ENCODE measurements around the gene ADARB2. TPM values are rescaled to one million over a fixed set of nuclear protein-coding genes. Genes with fewer than 3 reads are reported as not detected.

The ADARB2 gene
- total RNA-seq, 4 donors from 2014 or later = 0.80 to 4.9 (median 2.3) TPM

- no peak overlapping the region for H3K4me3 ChIP-seq
- TF ChIP-seq POLR2A (IDR thresholded peaks at IDR 0.05) (no peak), EP300 (IDR thresholded peaks at IDR 0.05; ENCODE audit: low read depth) (no peak), CTCF (IDR thresholded peaks at IDR 0.05) (no peak), POLR2AphosphoS5 (IDR thresholded peaks at IDR 0.05) (no peak)
- 87% methylated on average over 16 of the region's 16 CpGs; no CpG with 5 or more reads in 1 of the 2 donors for WGBS, 2 donors (ENCODE audit: low coverage in 1 of 2)
- no peaks in the 10 kb centered on the region for H3K4me1 ChIP-seq
- no peak overlapping the region for H3K27ac ChIP-seq
- H3K36me3 ChIP-seq = no peaks in the 10 kb centered on the region
- in situ Hi-C loops (cut with MboI; ENCODE audit: low pct_ligation_motif_present in 1 of 4, low pct_unique_long_range_greater_than_20kb in 1 of 4, low sequenced_read_pairs in 3 of 4) (no loop called here), intact Hi-C loops (cut with DNase I; ENCODE audit: low total_unique reads) (no loop called here)
- DNase-seq = no peak
- H3K9me3 ChIP-seq = no peaks in the 10 kb centered on the region
- H3K27me3 ChIP-seq = no peaks in the 10 kb centered on the region
These were observed 229.2 kb downstream of the ADARB2 start for GRCh38 chr10:1508096-1508495.

GRCh38 chr10:1507436-1507835 lies 229.9 kb downstream of the ADARB2 start:
- intact Hi-C loops (cut with DNase I; ENCODE audit: low total_unique reads) (no loop called here), in situ Hi-C loops (cut with MboI; ENCODE audit: low pct_ligation_motif_present in 1 of 4, low pct_unique_long_range_greater_than_20kb in 1 of 4, low sequenced_read_pairs in 3 of 4) (no loop called here)
- Histone ChIP-seq H3K4me1 (no peaks in the 10 kb centered on the region), H3K27me3 (no peaks in the 10 kb centered on the region), H3K9me3 (no peaks in the 10 kb centered on the region), H3K4me3 (no peak overlapping the region), H3K27ac (no peak overlapping the region), H3K36me3 (no peaks in the 10 kb centered on the region)
- TF ChIP-seq CTCF (IDR thresholded peaks at IDR 0.05) = no peak
- no peak for TF ChIP-seq EP300 (IDR thresholded peaks at IDR 0.05; ENCODE audit: low read depth)
- no peak for TF ChIP-seq POLR2AphosphoS5 (IDR thresholded peaks at IDR 0.05)
- no peak for TF ChIP-seq POLR2A (IDR thresholded peaks at IDR 0.05)
- no peak for DNase-seq
- 82 to 100% methylated on average over 1 to 15 of the region's 15 CpGs for WGBS, 2 donors (ENCODE audit: low coverage in 1 of 2)

- no peak overlapping the region for H3K4me3 ChIP-seq
- H3K4me1 ChIP-seq = no peaks in the 10 kb centered on the region
- DNase-seq = no peak
- H3K36me3 ChIP-seq = no peaks in the 10 kb centered on the region
- intact Hi-C loops (cut with DNase I; ENCODE audit: low total_unique reads) (no loop called here), in situ Hi-C loops (cut with MboI; ENCODE audit: low pct_ligation_motif_present in 1 of 4, low pct_unique_long_range_greater_than_20kb in 1 of 4, low sequenced_read_pairs in 3 of 4) (no loop called here)
- no peaks in the 10 kb centered on the region for H3K27me3 ChIP-seq
- 94 to 100% methylated on average over 3 to 8 of the region's 8 CpGs for WGBS, 2 donors (ENCODE audit: low coverage in 1 of 2)
- H3K27ac ChIP-seq = no peak overlapping the region
- H3K9me3 ChIP-seq = no peaks in the 10 kb centered on the region
- TF ChIP-seq POLR2AphosphoS5 (IDR thresholded peaks at IDR 0.05) (no peak), EP300 (IDR thresholded peaks at IDR 0.05; ENCODE audit: low read depth) (no peak), CTCF (IDR thresholded peaks at IDR 0.05) (no peak), POLR2A (IDR thresholded peaks at IDR 0.05) (no peak)
These were observed 232.4 kb downstream of the ADARB2 start for GRCh38 chr10:1504940-1505339.

- TF ChIP-seq POLR2AphosphoS5 (IDR thresholded peaks at IDR 0.05) (no peak), CTCF (IDR thresholded peaks at IDR 0.05) (no peak), EP300 (IDR thresholded peaks at IDR 0.05; ENCODE audit: low read depth) (no peak), POLR2A (IDR thresholded peaks at IDR 0.05) (no peak)
- intact Hi-C loops (cut with DNase I; ENCODE audit: low total_unique reads) (no loop called here), in situ Hi-C loops (cut with MboI; ENCODE audit: low pct_ligation_motif_present in 1 of 4, low pct_unique_long_range_greater_than_20kb in 1 of 4, low sequenced_read_pairs in 3 of 4) (no loop called here)
- Histone ChIP-seq H3K4me1 (no peaks in the 10 kb centered on the region), H3K4me3 (no peak overlapping the region), H3K27me3 (no peaks in the 10 kb centered on the region), H3K36me3 (no peaks in the 10 kb centered on the region), H3K27ac (no peak overlapping the region), H3K9me3 (no peaks in the 10 kb centered on the region)
- WGBS, 2 donors (ENCODE audit: low coverage in 1 of 2) = 80 to 85% methylated on average over 9 to 15 of the region's 15 CpGs
- no peak for DNase-seq
These were observed 233.0 kb downstream of the ADARB2 start for GRCh38 chr10:1504286-1504685.
